Common myeloid progenitor, CD34-positive (primary cell): ENCODE measurements around the gene RAD51B.

Experiments used
- CTCF ChIA-PET: fragments of 350-600 bp; sonication (Branson Sonifier 250); formaldehyde crosslinking; loops from one replicate; lab custom pipeline; 2021; ENCODE audit warnings: antibody characterized with exemption; lab: Charles Lee
- POLR2A ChIA-PET: fragments of 350-600 bp; sonication (Branson Sonifier 250); formaldehyde crosslinking; loops from one replicate; lab custom pipeline; 2021; ENCODE audit warnings: antibody characterized with exemption; lab: Charles Lee
- DNase-seq, 3 donors: peaks; one replicate each; pipeline versions ENCODE4 v3.0.0 to v3.0.0-alpha.2; 2013
- H3K27ac ChIP-seq, 2 experiments: 1 replicate in 1 of 2; 2 replicates in 1 of 2; pipeline ENCODE4 v1.7.0; 2013; ENCODE audit warnings: inconsistent platforms in 2 of 2, low read length in 2 of 2, mild to moderate bottlenecking in 2 of 2, low read depth in 1 of 2, moderate library complexity in 1 of 2; ENCODE audit not compliant: severe bottlenecking in 2 of 2, insufficient read depth in 1 of 2, poor library complexity in 1 of 2
- H3K27me3 ChIP-seq, 5 experiments: replicated peaks in 2 of 5; 1 replicate in 3 of 5; 2 replicates in 2 of 5; pipeline versions ENCODE4 v1.6.1 to v1.7.0; 2013; ENCODE audit warnings: low read length in 4 of 5, mild to moderate bottlenecking in 2 of 5, moderate library complexity in 2 of 5, inconsistent platforms in 1 of 5; ENCODE audit not compliant: insufficient read depth in 5 of 5, control insufficient read depth in 4 of 5
- H3K36me3 ChIP-seq, 4 experiments: 1 replicate in 2 of 4; 2 replicates in 2 of 4; pipeline versions ENCODE4 v1.6.1 to v1.7.0; 2013; ENCODE audit warnings: low read length in 3 of 4, control low read depth in 1 of 4, mild to moderate bottlenecking in 1 of 4; ENCODE audit not compliant: control insufficient read depth in 4 of 4, insufficient read depth in 4 of 4
- H3K4me1 ChIP-seq, 4 experiments: 1 replicate in 3 of 4; 2 replicates in 1 of 4; pipeline versions ENCODE4 v1.6.1 to v1.7.1; 2013; ENCODE audit warnings: low read length in 3 of 4, mild to moderate bottlenecking in 3 of 4, control low read depth in 1 of 4, inconsistent platforms in 1 of 4, moderate library complexity in 1 of 4; ENCODE audit not compliant: control insufficient read depth in 4 of 4, insufficient read depth in 4 of 4; ENCODE audit errors: control extremely low read depth in 1 of 4
- H3K4me3 ChIP-seq, 7 experiments: 1 replicate in 4 of 7; 2 replicates in 3 of 7; pipeline versions ENCODE4 v1.5.1 to v1.7.0; 2013; ENCODE audit warnings: mild to moderate bottlenecking in 7 of 7, low read length in 6 of 7, moderate library complexity in 6 of 7, inconsistent platforms in 2 of 7, low read depth in 2 of 7, control low read depth in 1 of 7; ENCODE audit not compliant: insufficient read depth in 4 of 7, control insufficient read depth in 1 of 7; ENCODE audit errors: extremely low read depth in 1 of 7
- H3K9me3 ChIP-seq, 5 experiments: 1 replicate in 4 of 5; 2 replicates in 1 of 5; pipeline versions ENCODE4 v1.6.1 to v1.7.1; 2013; ENCODE audit warnings: low read length in 4 of 5, mild to moderate bottlenecking in 2 of 5, inconsistent platforms in 1 of 5, low read depth in 1 of 5, moderate library complexity in 1 of 5; ENCODE audit not compliant: control insufficient read depth in 4 of 5, insufficient read depth in 2 of 5; ENCODE audit errors: control extremely low read depth in 1 of 5
- WGBS: methylation state at CpG from one replicate; pipeline ENCODE4 v1.1.5; 2013; ENCODE audit not compliant: insufficient coverage; 5-methylcytosine and 5-hydroxymethylcytosine counted together

Gene RAD51B

DNA sequence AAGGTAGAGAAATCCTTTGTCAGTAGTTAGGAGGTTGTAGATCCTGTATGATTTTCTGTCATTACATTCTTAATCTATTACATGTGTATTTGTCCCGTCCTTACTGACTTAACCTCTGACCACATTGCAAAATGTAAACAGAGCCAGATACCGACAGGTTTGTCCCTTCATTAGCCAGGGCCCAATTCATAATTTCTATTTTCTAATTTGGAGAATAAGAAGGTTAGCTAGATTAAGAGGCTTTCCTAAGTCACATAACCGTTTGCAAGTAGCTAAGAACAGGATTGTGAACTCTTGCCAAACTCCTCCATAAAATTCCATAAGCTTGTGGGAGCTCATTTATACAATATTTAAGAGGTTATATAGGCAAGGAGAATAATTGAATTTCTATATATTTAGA, 352.6 kb downstream of the RAD51B start:
- Histone ChIP-seq H3K4me1 (peaks cover 3 to 17% (median 6%) of the 10 kb centered on the region in 4 experiments), H3K4me3 (no peak overlapping the region), H3K36me3 (no peaks in the 10 kb centered on the region), H3K27me3 (no peaks in the 10 kb centered on the region), H3K27ac (no peak overlapping the region), H3K9me3 (no peaks in the 10 kb centered on the region)
- ChIA-PET POLR2A (no interaction called here), CTCF (no interaction called here)
- no peak for DNase-seq
- no CpG with 5 or more reads among the region's 3 CpGs for WGBS

GRCh38 chr14:68172627-68173026, 353.0 kb downstream of the RAD51B start:
- no peak for DNase-seq
- Histone ChIP-seq H3K9me3 (no peaks in the 10 kb centered on the region), H3K4me1 (peaks cover 0 to 13% (median 3%) of the 10 kb centered on the region in 4 experiments), H3K27ac (no peak overlapping the region), H3K4me3 (no peak overlapping the region), H3K27me3 (no peaks in the 10 kb centered on the region), H3K36me3 (no peaks in the 10 kb centered on the region)
- POLR2A ChIA-PET: no interaction called here
- CTCF ChIA-PET: interaction anchor here (2.6 kb wide), 1 partner anchor 38 kb away, joined by 6 read pairs; no protein-coding TSS in a partner anchor
- WGBS: no CpG with 5 or more reads among the region's 1 CpG

DNA sequence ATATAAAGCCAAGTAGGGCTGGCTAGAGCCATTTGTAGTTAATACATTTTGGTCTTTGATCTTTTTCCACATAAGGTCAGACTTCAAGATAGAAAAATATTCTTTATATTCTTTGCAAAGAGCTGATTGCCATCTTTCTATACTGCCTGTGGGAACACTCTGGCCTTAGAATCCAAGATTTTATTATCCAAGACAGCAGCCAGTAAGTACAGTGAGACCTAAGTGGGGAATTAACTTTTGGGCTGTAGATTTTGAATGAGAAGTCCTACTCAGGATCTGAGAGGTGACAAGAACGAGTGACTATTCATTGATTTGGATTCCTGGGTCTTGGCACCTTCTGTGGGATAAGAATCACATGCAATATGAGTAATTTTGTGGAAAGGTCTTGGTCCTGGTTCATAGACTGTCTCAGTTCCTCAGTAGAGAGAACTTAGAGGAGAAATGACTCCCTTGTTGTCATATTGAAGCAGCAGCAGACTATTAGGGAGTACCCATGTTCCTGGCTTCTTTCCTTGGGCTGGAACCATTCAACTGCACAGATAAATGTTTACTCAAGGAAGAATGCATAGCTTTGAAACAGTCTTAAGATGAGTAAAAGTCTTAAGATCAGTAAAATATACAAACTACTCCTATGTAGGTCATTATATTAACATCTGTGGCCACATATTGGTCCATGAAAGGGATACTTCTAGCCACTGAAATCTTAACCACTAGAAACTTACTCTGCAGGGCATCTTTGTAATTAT, 353.8 kb downstream of the RAD51B start:
- no peak for DNase-seq
- Histone ChIP-seq H3K27ac (no peak overlapping the region), H3K9me3 (no peaks in the 10 kb centered on the region), H3K27me3 (no peaks in the 10 kb centered on the region), H3K4me3 (no peak overlapping the region), H3K36me3 (no peaks in the 10 kb centered on the region), H3K4me1 (peaks cover 0 to 11% (median 0%) of the 10 kb centered on the region in 4 experiments)
- POLR2A ChIA-PET: no interaction called here
- CTCF ChIA-PET: interaction anchor here (0.6 to 2.6 kb wide), 3 partner anchors 21 to 48 kb away, joined by 3 to 6 read pairs (median 3); no protein-coding TSS in a partner anchor
- WGBS: 100% methylated on average over 1 of the region's 1 CpG

DNA sequence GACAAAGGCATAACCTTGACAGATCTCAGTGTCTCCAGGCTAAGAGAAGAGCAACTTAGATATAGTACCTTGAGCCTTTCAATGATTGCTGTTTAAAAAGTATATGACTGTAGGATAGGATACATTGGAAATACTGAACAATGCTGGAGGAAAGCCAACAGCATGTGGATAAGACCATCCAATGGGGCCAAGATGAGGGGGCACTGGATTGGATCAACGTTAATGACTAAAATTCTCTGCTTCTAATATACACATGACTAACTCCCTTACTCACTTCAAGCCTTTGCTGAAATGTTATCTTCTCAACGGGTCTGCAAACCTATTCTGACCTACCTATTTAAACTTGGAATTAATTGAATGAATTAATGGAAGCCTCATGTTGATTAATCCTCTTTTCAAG, 354.9 kb downstream of the RAD51B start:
- Histone ChIP-seq H3K4me1 (peaks cover 0 to 11% (median 0%) of the 10 kb centered on the region in 4 experiments), H3K27ac (no peak overlapping the region), H3K4me3 (no peak overlapping the region), H3K27me3 (no peaks in the 10 kb centered on the region), H3K9me3 (no peaks in the 10 kb centered on the region), H3K36me3 (no peaks in the 10 kb centered on the region)
- CTCF ChIA-PET: interaction anchor here (1.1 to 2.6 kb wide), 2 partner anchors 36 to 49 kb away, joined by 3 to 6 read pairs; no protein-coding TSS in a partner anchor
- POLR2A ChIA-PET: no interaction called here
- WGBS: no CpG with 5 or more reads among the region's 2 CpGs
- DNase-seq: no peak

- CTCF ChIA-PET: no interaction called here
- POLR2A ChIA-PET: no interaction called here
- no peak for DNase-seq
- Histone ChIP-seq H3K27ac (no peak overlapping the region), H3K9me3 (no peaks in the 10 kb centered on the region), H3K36me3 (no peaks in the 10 kb centered on the region), H3K27me3 (no peaks in the 10 kb centered on the region), H3K4me3 (no peak overlapping the region), H3K4me1 (peaks cover 0 to 11% (median 0%) of the 10 kb centered on the region in 4 experiments)
- WGBS: 88% methylated on average over 1 of the region's 1 CpG
Observed at GRCh38 chr14:68176687-68177086, 357.1 kb downstream of the RAD51B start.

- no peak overlapping the region for H3K27ac ChIP-seq
- 92% methylated on average over 3 of the region's 3 CpGs for WGBS
- H3K9me3 ChIP-seq: no peaks in the 10 kb centered on the region
- ChIA-PET CTCF (no interaction called here), POLR2A (no interaction called here)
- no peak overlapping the region for H3K4me3 ChIP-seq
- no peaks in the 10 kb centered on the region for H3K27me3 ChIP-seq
- peaks cover 0 to 9% (median 0%) of the 10 kb centered on the region in 4 experiments for H3K4me1 ChIP-seq
- no peaks in the 10 kb centered on the region for H3K36me3 ChIP-seq
- no peak for DNase-seq
Observed at GRCh38 chr14:68177728-68178127, 358.1 kb downstream of the RAD51B start.

DNA sequence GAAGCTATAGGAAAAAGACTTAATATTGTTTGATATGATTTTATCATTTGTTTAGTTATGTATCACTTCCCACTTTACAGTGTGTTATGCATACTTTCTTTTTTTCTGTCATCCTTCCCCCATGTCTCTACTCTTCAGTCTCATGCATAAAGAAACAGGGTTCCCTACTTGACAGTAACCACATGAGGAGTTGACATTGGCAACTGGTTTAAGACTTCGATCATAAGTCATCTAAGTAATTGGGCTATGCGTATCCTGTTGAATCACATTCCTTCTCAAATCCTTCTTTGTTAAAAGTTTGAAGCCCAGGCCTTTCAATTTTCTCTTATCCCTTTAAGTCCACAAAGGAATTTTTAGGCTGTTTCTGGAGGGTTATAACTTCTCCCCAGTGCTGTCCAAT, 358.7 kb downstream of the RAD51B start:
- WGBS: 80% methylated on average over 1 of the region's 2 CpGs
- ChIA-PET POLR2A (no interaction called here), CTCF (no interaction called here)
- Histone ChIP-seq H3K27ac (no peak overlapping the region), H3K27me3 (no peaks in the 10 kb centered on the region), H3K9me3 (no peaks in the 10 kb centered on the region), H3K4me3 (no peak overlapping the region), H3K4me1 (peaks cover 0 to 9% (median 0%) of the 10 kb centered on the region in 4 experiments), H3K36me3 (no peaks in the 10 kb centered on the region)
- DNase-seq: peak in 1 of 3 donors; percentile 21
